PC-3 (cell line): ENCODE measurements around the gene SUPT6H. TPM values are rescaled to one million over a fixed set of nuclear protein-coding genes. Genes with fewer than 3 reads are reported as not detected.
A peak's percentile ranks its signal among the peaks of the same experiment; 100 is the strongest.

Experiments used
- ATAC-seq: fragments of 200-7000 bp; cut with Tn5 transposase; 2 replicates; pipeline ENCODE4 v1.9.1; 2020; ENCODE audit warnings: mild to moderate bottlenecking, moderate library complexity
- BruUV-seq: library from RNA; stranded (reverse); fragments of 400-500 nt; replicated peaks from 2 replicates; lab custom pipeline; 2021; lab: Mats Ljungman, UMichigan
- CTCF ChIA-PET: fragments of 300-600 bp; sonication (Branson Sonifier 250); formaldehyde crosslinking; loops from one replicate; lab custom pipeline; 2022; ENCODE audit warnings: antibody characterized with exemption; lab: Charles Lee
- POLR2A ChIA-PET: fragments of 300-600 bp; sonication (Branson Sonifier 250); formaldehyde crosslinking; loops from one replicate; lab custom pipeline; 2022; ENCODE audit warnings: antibody characterized with exemption; ENCODE audit not compliant: unreplicated experiment; lab: Charles Lee
- DNase-seq: peaks from one replicate; pipeline ENCODE4 v3.0.0-alpha.2; 2015
- H2AFZ ChIP-seq: fragments of 300-600 bp; sonication (generic); 2 replicates; pipeline ENCODE4 v1.6.0; 2016; ENCODE audit warnings: antibody characterized with exemption, low read length
- H3F3A ChIP-seq: fragments of 300-600 bp; sonication (generic); one replicate; pipeline ENCODE4 v1.6.0; 2017; ENCODE audit warnings: antibody characterized with exemption, low read length, control low read depth, mild to moderate bottlenecking; ENCODE audit not compliant: unreplicated experiment
- H3K27ac ChIP-seq: fragments of 300-600 bp; sonication (generic); 2 replicates; pipeline ENCODE4 v1.5.1; 2016; ENCODE audit warnings: mild to moderate bottlenecking, low read length
- H3K27me3 ChIP-seq: fragments of 300-600 bp; sonication (generic); 2 replicates; pipeline ENCODE4 v1.6.1; 2016; ENCODE audit warnings: low read length, mixed read lengths
- H3K36me3 ChIP-seq: fragments of 300-600 bp; sonication (generic); 2 replicates; pipeline ENCODE4 v1.6.1; 2016; ENCODE audit warnings: low read depth, mixed run types, low read length, mixed read lengths
- H3K4me1 ChIP-seq: fragments of 300-600 bp; sonication (generic); 2 replicates; pipeline ENCODE4 v1.5.1; 2016; ENCODE audit warnings: low read length; ENCODE audit not compliant: insufficient read depth
- H3K4me2 ChIP-seq: fragments of 300-600 bp; sonication (generic); 2 replicates; pipeline ENCODE4 v1.6.0; 2016; ENCODE audit warnings: low read length
- H3K4me3 ChIP-seq: fragments of 300-600 bp; sonication (generic); 2 replicates; pipeline ENCODE4 v1.5.1; 2016; ENCODE audit warnings: mild to moderate bottlenecking, low read length, mixed read lengths
- H3K79me2 ChIP-seq: fragments of 300-600 bp; sonication (generic); 2 replicates; pipeline ENCODE4 v1.6.1; 2017; ENCODE audit warnings: low read length, mixed read lengths
- H3K9ac ChIP-seq: fragments of 300-600 bp; sonication (generic); 2 replicates; pipeline ENCODE4 v1.6.0; 2016; ENCODE audit warnings: mild to moderate bottlenecking, low read length
- H3K9me2 ChIP-seq: fragments of 300-600 bp; sonication (generic); replicated peaks from 2 replicates; pipeline ENCODE4 v1.6.1; 2016; ENCODE audit warnings: mixed run types, low read length, mixed read lengths
- H3K9me3 ChIP-seq: fragments of 300-600 bp; sonication (generic); 2 replicates; pipeline ENCODE4 v1.6.1; 2016; ENCODE audit warnings: low read length, mixed read lengths
- H4K20me1 ChIP-seq: fragments of 300-600 bp; sonication (generic); 2 replicates; pipeline ENCODE4 v1.6.1; 2016; ENCODE audit warnings: low read length, mixed read lengths
- EZH2 ChIP-seq: fragments of 300-600 bp; sonication (generic); IDR thresholded peaks from one replicate; pipeline ENCODE4 v1.6.1; 2017; ENCODE audit warnings: antibody characterized with exemption, mild to moderate bottlenecking, low read length; ENCODE audit not compliant: unreplicated experiment
- EZH2phosphoT487 ChIP-seq: fragments of 300-600 bp; sonication (generic); IDR thresholded peaks from 2 replicates; pipeline ENCODE4 v1.6.1; 2018; ENCODE audit warnings: mild to moderate bottlenecking, antibody characterized with exemption, low read length, borderline replicate concordance
- intact Hi-C: fragments of 100-400 bp; cut with micrococcal nuclease; formaldehyde crosslinking; loops from 2 replicates; pipeline ENCODE4 v1.9.0; 2023
- total RNA-seq: library from RNA; depleted of rRNA; stranded (reverse); fragments of >200 nt; gene quantifications from 2 replicates; pipeline ENCODE4 v1.2.3, GENCODE V29; 2014
- TF ChIP-seq, protein P1 (sequence below): fragments of 300-600 bp; sonication (generic); conservative IDR thresholded peaks from 2 replicates; pipeline ENCODE4 v1.5.1; 2017; ENCODE audit warnings: antibody characterized with exemption, low read depth, mild to moderate bottlenecking, low read length

The SUPT6H gene
- total RNA-seq, 1 experiment from 2014 or later: 32.2 TPM

GRCh38 chr17:28643983-28644786 is 17.8 kb upstream of the SUPT6H start:
- POLR2A ChIA-PET: interaction anchor here (0.6 kb wide), 1 partner anchor 24 kb away, joined by 3 read pairs; no protein-coding TSS in a partner anchor
- no peaks in the 10 kb centered on the region for H3K9me3 ChIP-seq
- H2AFZ ChIP-seq: peak overlapping the region; percentile 84; the same call in 1 of the 2 replicates
- peaks cover 28% of the 10 kb centered on the region for H3K79me2 ChIP-seq
- peaks cover 8% of the 10 kb centered on the region; the same call in 1 of the 2 replicates for H4K20me1 ChIP-seq
- ATAC-seq: peak; percentile 21; the same call in 1 of the 2 replicates
- peak; percentile 62 for DNase-seq
- H3K27me3 ChIP-seq: no peaks in the 10 kb centered on the region
- no TSS peak for BruUV-seq
- peak overlapping the region; percentile 90 for H3K9ac ChIP-seq
- CTCF ChIA-PET: interaction anchor here (0.6 to 1.2 kb wide), 3 partner anchors 16 to 67 kb away, joined by 3 to 8 read pairs (median 8); partner anchors contain the start of genes PROCA1 and SUPT6H
- intact Hi-C loops: loop anchor here (10.0 kb wide), 1 partner anchor 71 kb away; the partner anchor contains the start of genes PROCA1, RAB34 and RPL23A
- no peak overlapping the region for H3K27ac ChIP-seq
- peaks cover 13% of the 10 kb centered on the region for H3K4me1 ChIP-seq
- H3K4me2 ChIP-seq: peak overlapping the region; percentile 92
- no peaks in the 10 kb centered on the region for H3K9me2 ChIP-seq
- peak overlapping the region; percentile 80 for H3K4me3 ChIP-seq
- peaks cover 35% of the 10 kb centered on the region for H3K36me3 ChIP-seq
- H3F3A ChIP-seq: no peaks in the 10 kb centered on the region
- TF ChIP-seq EZH2 (no peak), EZH2phosphoT487 (no peak)
- TF ChIP-seq, protein P1, sequence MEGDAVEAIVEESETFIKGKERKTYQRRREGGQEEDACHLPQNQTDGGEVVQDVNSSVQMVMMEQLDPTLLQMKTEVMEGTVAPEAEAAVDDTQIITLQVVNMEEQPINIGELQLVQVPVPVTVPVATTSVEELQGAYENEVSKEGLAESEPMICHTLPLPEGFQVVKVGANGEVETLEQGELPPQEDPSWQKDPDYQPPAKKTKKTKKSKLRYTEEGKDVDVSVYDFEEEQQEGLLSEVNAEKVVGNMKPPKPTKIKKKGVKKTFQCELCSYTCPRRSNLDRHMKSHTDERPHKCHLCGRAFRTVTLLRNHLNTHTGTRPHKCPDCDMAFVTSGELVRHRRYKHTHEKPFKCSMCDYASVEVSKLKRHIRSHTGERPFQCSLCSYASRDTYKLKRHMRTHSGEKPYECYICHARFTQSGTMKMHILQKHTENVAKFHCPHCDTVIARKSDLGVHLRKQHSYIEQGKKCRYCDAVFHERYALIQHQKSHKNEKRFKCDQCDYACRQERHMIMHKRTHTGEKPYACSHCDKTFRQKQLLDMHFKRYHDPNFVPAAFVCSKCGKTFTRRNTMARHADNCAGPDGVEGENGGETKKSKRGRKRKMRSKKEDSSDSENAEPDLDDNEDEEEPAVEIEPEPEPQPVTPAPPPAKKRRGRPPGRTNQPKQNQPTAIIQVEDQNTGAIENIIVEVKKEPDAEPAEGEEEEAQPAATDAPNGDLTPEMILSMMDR: peak; percentile 36; the same call in 1 of the 2 replicates

DNA sequence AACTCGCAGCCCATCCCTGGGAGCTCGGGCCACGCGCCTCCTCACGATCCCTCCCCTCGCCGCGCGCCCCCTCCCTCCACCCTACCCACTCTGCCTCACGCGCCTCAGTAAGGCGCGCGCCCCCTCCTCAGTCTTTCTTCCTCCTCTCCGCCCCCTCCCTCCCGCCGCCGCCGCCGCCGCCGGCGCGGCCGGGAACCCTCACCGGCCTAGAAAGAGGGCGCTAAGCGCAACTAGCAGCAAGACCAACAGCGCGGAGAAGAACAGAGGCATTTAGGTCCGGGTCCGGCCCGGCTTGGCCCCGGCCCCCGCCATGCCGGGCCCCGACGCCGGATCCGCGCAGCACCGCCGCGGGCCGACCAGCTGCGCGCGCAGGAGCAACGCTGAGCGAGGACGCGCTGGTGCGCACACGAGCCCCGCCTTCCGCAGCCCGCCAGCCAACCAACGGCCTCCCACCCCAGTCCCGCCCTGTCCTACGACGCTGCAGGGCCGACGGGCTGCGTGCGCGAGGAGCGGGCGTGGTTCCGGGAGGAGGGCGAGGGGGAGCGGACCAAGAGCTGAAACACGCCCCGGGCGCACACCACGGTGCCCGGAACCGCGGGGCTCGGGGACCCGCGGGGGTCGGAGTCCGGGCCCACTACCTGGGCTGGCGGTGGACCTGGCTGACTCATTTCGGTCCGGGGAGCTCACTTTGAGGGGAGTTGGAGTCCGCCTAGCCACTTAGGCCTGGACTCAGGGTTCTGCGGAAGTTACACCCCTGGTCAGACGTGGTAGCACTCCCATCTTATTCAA is 17.0 kb upstream of the SUPT6H start, which contains the start of gene BLTP2:
Gene BLTP2 (minus strand): TSS at position 372 of the 789 bp plus-strand sequence. CDS start 102 bp downstream, at position 270.
- ChIA-PET CTCF (interaction anchor here (0.6 to 1.2 kb wide), 4 partner anchors 10 to 264 kb away, joined by 3 to 8 read pairs (median 6); partner anchors contain the start of genes PROCA1 and SUPT6H), POLR2A (no interaction called here)
- Histone ChIP-seq H3K4me2 (peak within 1 kb of the TSS; percentile 92), H3K79me2 (peaks cover 28% of the 10 kb centered on the region), H3K9ac (peak within 1 kb of the TSS; percentile 90), H3K4me3 (peak within 1 kb of the TSS; percentile 80), H3K9me3 (no peaks in the 10 kb centered on the region), H2AFZ (peak within 1 kb of the TSS; percentile 84), H4K20me1 (peaks cover 8% of the 10 kb centered on the region; the same call in 1 of the 2 replicates), H3F3A (no peaks in the 10 kb centered on the region), H3K4me1 (peaks cover 13% of the 10 kb centered on the region), H3K36me3 (peaks cover 29% of the 10 kb centered on the region), H3K27ac (peak within 1 kb of the TSS; percentile 25; the same call in 1 of the 2 replicates), H3K9me2 (no peaks in the 10 kb centered on the region), H3K27me3 (no peaks in the 10 kb centered on the region)
- DNase-seq (peak; percentile 90), ATAC-seq (peak; percentile 98)
- no peak for TF ChIP-seq EZH2phosphoT487
- TF ChIP-seq EZH2: no peak
- TF ChIP-seq, protein P1: no peak
- no TSS peak for BruUV-seq
- intact Hi-C loops: loop anchor here (10.0 kb wide), 1 partner anchor 70 kb away; the partner anchor contains the start of genes PROCA1, RAB34 and RPL23A
